Endothelial cell (in vitro differentiated cells): ENCODE measurements around the gene RTP5. TPM values are rescaled to one million over a fixed set of nuclear protein-coding genes. Genes with fewer than 3 reads are reported as not detected.
"Not testable (repeated sequence)": the region's sequence is repeated elsewhere in the genome, so short reads cannot be mapped to it uniquely, and the experiment has no call there.

Source experiments
- DNase-seq: peaks from one replicate; pipeline ENCODE4 v3.0.0; 2021; ENCODE audit warnings: low spot score
- H3K27ac Mint-ChIP-seq: one replicate; pipeline ENCODE4 v1.8.0; 2021; ENCODE audit warnings: mixed read lengths, inconsistent platforms; ENCODE audit not compliant: unreplicated experiment
- H3K27me3 Mint-ChIP-seq: one replicate; pipeline ENCODE4 v1.8.0; 2021; ENCODE audit warnings: mild to moderate bottlenecking, moderate library complexity, mixed read lengths, inconsistent platforms; ENCODE audit not compliant: unreplicated experiment
- H3K36me3 Mint-ChIP-seq: one replicate; pipeline ENCODE4 v1.8.0; 2021; ENCODE audit warnings: mild to moderate bottlenecking, low read depth, mixed read lengths, inconsistent platforms; ENCODE audit not compliant: unreplicated experiment
- H3K4me1 Mint-ChIP-seq: one replicate; pipeline ENCODE4 v1.8.0; 2021; ENCODE audit warnings: mild to moderate bottlenecking, mixed read lengths, inconsistent platforms; ENCODE audit not compliant: unreplicated experiment
- H3K4me3 Mint-ChIP-seq: one replicate; pipeline ENCODE4 v1.8.0; 2021; ENCODE audit warnings: mild to moderate bottlenecking, mixed read lengths, inconsistent platforms; ENCODE audit not compliant: unreplicated experiment
- H3K9me3 Mint-ChIP-seq: one replicate; pipeline ENCODE4 v1.8.0; 2021; ENCODE audit warnings: mixed read lengths, inconsistent platforms; ENCODE audit not compliant: unreplicated experiment
- total RNA-seq: library from RNA; stranded (reverse); fragmentation: NEBNext Ultra II Directional; extraction: Animal tissue kit (Norgen Biotek cat#: 25700); gene quantifications from one replicate; pipeline ENCODE4 v1.2.1, GENCODE V29; 2021; ENCODE audit not compliant: unreplicated experiment
- TF ChIP-seq, protein P1 (sequence below): fragments of 200-600 bp; sonication (generic); IDR thresholded peaks from one replicate; pipeline ENCODE4 v1.5.0; 2021; ENCODE audit warnings: antibody characterized with exemption; ENCODE audit not compliant: unreplicated experiment

RTP5 gene
- total RNA-seq, 1 donor from 2014 or later: not detected

DNA sequence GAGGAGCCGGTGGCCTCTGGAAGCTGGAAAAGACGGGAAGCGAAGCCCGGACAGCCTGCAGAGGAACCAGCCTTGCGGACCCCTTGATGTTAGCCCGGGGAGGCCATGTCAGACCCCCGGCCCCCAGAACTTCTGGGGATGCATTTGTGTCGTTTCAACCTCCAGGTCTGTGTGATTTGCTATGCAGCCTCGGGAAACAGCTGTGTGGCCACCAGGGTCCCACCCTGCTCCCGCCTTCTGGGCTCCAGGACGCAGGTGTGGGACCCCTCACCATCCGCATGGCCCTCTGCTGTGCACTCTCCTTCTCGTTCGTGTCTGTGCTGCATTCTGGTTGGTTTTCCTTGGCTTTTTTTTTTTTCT, 47.3 kb upstream of the RTP5 start:
- TF ChIP-seq, protein P1, sequence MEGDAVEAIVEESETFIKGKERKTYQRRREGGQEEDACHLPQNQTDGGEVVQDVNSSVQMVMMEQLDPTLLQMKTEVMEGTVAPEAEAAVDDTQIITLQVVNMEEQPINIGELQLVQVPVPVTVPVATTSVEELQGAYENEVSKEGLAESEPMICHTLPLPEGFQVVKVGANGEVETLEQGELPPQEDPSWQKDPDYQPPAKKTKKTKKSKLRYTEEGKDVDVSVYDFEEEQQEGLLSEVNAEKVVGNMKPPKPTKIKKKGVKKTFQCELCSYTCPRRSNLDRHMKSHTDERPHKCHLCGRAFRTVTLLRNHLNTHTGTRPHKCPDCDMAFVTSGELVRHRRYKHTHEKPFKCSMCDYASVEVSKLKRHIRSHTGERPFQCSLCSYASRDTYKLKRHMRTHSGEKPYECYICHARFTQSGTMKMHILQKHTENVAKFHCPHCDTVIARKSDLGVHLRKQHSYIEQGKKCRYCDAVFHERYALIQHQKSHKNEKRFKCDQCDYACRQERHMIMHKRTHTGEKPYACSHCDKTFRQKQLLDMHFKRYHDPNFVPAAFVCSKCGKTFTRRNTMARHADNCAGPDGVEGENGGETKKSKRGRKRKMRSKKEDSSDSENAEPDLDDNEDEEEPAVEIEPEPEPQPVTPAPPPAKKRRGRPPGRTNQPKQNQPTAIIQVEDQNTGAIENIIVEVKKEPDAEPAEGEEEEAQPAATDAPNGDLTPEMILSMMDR: no peak
- Mint-ChIP-seq H3K9me3 (peaks cover 13% of the 10 kb centered on the region), H3K27ac (peak overlapping the region; percentile 86), H3K4me1 (peaks cover 24% of the 10 kb centered on the region), H3K27me3 (peaks cover 19% of the 10 kb centered on the region), H3K36me3 (peaks cover 19% of the 10 kb centered on the region), H3K4me3 (peak overlapping the region; percentile 61)
- DNase-seq: no peak

DNA sequence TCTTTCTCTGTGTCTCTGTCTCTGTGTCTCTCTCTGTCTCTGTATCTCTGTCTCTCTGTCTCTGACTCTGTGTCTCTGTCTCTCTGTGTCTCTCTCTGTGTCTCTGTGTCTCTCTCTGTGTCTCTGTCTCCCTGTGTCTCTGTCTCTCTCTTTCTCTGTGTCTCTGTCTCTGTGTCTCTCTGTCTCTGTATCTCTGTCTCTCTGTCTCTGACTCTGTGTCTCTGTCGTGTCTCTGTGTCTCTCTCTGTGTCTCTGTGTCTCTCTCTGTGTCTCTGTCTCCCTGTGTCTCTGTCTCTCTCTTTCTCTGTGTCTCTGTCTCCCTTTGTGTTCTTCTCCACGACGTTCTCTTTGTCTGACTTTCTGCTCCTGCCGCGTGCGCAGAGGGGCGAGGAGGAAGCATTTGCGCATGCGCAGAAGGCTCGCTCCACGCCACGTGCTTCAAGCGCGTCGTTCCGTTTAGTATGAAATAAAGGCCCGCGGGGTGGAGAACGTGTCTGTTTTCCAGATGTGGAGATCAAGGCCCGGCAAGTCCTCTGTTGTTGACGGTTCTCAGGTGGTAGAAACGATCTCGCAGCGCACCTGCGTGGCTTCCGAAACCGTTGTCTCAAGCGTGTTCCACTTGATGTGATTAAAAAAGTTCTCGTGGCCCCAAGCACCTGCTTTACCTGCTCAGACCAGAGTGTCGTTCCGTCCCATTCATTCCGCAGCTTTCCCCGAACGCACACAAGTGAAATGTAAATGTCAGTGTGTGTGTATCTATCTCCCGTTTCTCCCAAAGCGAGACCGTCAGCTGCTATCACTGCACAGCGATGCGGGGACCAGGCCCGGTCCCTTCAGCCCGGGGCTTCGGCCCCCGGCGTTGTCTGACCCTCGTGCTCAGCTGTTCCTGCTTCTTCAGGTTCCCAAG, 45.7 kb upstream of the RTP5 start:
- DNase-seq: not testable (repeated sequence)
- Mint-ChIP-seq H3K36me3 (peaks cover 19% of the 10 kb centered on the region), H3K27me3 (peaks cover 19% of the 10 kb centered on the region), H3K4me1 (peaks cover 24% of the 10 kb centered on the region), H3K9me3 (peaks cover 13% of the 10 kb centered on the region), H3K27ac (peak overlapping the region; percentile 58), H3K4me3 (peak overlapping the region; percentile 77)

DNA sequence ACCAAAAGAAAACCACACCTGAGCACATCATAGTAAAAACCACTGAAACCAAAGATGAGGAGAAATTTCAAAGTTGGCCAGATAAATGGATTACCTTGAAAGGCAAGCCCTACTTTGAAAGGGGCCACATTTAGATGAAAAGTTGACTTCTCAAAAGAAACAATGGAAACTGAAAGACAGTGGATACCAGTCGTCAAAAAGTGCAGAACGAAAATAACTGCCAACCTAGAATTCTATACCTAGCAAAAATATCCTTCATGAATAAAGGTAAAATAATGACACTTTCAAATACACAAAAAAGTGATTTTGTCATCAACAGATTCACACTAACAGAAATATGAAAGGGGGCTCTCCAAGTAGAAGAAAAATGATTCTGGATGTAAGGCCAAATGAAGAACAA, 42.1 kb upstream of the RTP5 start:
- Mint-ChIP-seq H3K36me3 (peaks cover 18% of the 10 kb centered on the region), H3K27ac (no peak overlapping the region), H3K4me3 (no peak overlapping the region), H3K4me1 (peaks cover 17% of the 10 kb centered on the region), H3K27me3 (peaks cover 16% of the 10 kb centered on the region), H3K9me3 (peaks cover 13% of the 10 kb centered on the region)
- TF ChIP-seq, protein P1: no peak
- DNase-seq: no peak

DNA sequence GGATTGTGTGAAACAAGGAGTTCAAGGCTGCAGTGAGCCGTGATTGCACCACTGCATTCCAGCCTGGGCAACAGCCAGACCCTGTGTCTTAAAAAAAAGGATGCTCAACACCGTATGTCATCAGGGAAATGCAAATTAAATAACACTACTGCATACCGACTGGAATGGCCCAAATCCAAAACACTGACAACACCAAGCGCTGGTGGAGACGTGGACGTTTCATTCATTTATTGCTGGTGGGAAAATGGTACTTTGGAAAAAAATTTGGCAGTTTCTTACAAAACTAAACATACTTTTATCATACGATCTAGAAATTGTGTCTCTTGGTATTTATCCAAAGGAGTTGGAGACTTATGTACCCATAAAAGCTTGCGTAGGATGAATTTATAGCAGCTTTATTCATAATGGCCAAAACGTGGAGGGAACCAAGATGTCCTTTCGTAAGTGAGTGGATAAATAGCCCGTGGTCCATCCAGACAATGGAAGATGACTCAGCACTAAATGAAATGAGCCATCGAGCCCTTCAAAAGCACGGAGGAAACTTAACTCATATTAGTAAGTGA, 36.3 kb upstream of the RTP5 start:
- no peak for DNase-seq
- H3K9me3 Mint-ChIP-seq: no peaks in the 10 kb centered on the region
- TF ChIP-seq, protein P1: no peak
- peaks cover 20% of the 10 kb centered on the region for H3K4me1 Mint-ChIP-seq
- H3K27ac Mint-ChIP-seq: no peak overlapping the region
- H3K36me3 Mint-ChIP-seq: no peaks in the 10 kb centered on the region
- no peaks in the 10 kb centered on the region for H3K27me3 Mint-ChIP-seq
- no peak overlapping the region for H3K4me3 Mint-ChIP-seq

DNA sequence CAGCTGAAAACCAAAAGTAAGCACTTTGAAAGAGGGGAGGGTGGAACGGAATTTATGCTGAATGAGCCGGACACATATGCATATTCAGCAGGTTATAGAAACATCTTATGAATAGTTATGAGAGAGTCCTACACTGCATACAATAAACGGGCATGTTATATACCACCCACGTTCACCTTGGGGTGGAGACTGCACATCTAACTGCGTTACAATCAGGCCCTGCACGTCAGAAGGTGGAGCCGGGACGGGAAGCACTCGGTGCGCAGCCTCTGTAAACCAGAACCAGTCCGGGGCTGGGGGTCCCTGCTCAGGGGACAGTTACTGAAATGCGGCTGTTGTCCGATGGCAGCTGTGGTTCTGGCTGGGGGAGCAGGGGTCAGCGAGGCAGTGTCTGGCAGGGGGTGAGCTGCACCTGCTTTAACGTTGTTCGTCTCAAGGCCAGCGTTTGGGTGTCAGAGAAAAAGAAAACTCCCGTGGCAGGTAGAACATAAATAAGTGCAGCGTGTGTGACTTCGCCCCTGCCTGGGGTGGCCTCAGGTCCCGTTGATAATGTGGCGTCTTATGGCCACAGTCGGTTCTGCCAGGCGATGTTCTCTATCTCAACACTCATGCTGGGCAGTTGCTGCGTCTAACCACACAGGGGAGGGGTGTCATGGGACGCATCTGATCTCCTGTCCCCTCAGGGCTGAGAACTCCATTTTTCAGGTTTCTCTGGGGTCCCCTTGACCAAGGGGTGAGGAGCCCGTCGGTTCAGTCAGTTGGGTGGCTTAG, 35.6 kb upstream of the RTP5 start:
- H3K27ac Mint-ChIP-seq, DNase-seq, H3K27me3 Mint-ChIP-seq, H3K4me3 Mint-ChIP-seq, H3K9me3 Mint-ChIP-seq, H3K36me3 Mint-ChIP-seq: not testable (repeated sequence)
- H3K4me1 Mint-ChIP-seq: peaks cover 23% of the 10 kb centered on the region
